ENCODE results near the gene VARS2. TPM values are rescaled to one million over a fixed set of nuclear protein-coding genes. Genes with fewer than 3 reads are reported as not detected.

The VARS2 gene
- total and polyA plus RNA-seq, 2 donors (not counting 3 experiments of a cell fraction or from before 2014, with no cell fraction given), result 17.8 to 34.3 TPM

DNA sequence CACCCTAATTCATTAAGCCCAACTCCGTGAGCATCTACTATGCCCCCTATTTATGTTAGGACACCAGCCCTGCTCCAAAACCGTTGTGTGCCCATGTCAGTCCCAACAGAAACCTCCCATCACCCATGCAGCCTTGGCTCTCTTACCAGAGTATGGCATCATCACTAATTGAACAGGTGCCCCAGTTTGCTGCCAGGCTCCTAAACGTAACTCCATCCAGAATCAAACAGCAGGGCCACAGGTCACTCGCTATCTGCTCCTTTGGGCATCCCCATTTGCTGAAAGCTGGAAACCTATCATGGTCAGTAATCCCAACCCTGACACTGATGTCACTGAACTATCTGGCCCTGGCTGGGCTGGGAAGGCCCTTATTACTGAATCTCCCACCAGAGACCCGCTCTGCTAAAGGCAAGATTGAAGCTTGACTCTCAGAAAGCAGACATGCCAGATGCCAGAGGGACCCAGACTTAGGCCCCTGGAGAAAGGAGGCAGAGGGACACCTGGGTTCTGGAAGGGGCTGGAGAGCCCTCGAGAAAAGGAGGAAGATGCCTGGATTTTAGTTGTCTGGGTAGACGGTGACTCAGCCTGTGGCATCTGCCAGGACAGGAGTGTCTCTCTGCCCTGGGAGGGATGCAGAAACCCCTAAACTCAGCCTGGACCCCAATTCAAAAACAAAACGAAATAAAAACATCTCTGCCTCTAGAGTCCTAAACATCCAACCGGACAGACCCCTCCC, 40.8 kb downstream of the VARS2 start:
- FAIRE-seq, result no peak
- intact Hi-C loops (cut with micrococcal nuclease) (no loop called here), dilution Hi-C loops (cut with MboI; ENCODE audit: extremely low pct_ligation_motif_present, low sequenced_read_pairs) (no loop called here)
- Histone ChIP-seq H3K27me3 (ENCODE audit: control insufficient read depth in 2 of 2, insufficient read depth in 2 of 2, low read length in 2 of 2) (peaks cover 47 to 49% of the 10 kb centered on the region in 2 experiments), H3K36me3 (ENCODE audit: control insufficient read depth in 2 of 2, extremely low read depth in 1 of 2, insufficient read depth in 2 of 2, low read length in 2 of 2) (no peaks in the 10 kb centered on the region), H3K27ac (ENCODE audit: insufficient read depth, low read depth, low read length) (no peak overlapping the region), H3K4me3 (replicated peaks in 1 of 3; ENCODE audit: insufficient read depth in 1 of 3, low read depth in 1 of 3, low read length in 3 of 3) (no peak overlapping the region), H3K79me2 (ENCODE audit: control insufficient read depth, insufficient read depth, low read length) (no peaks in the 10 kb centered on the region), H3K9ac (replicated peaks; ENCODE audit: extremely low read depth, insufficient read depth, low read length) (no peak overlapping the region), H3K9me3 (replicated peaks; ENCODE audit: control insufficient read depth, insufficient read depth, low read length) (no peaks in the 10 kb centered on the region), H3K9me1 (replicated peaks; ENCODE audit: control insufficient read depth, extremely low read depth, insufficient read depth, low read length) (no peaks in the 10 kb centered on the region), H2AFZ (ENCODE audit: low read depth, low read length) (peak overlapping the region; percentile 59), H3K4me1 (ENCODE audit: control insufficient read depth, extremely low read depth, insufficient read depth, low read length) (peaks cover 5% of the 10 kb centered on the region), H3K4me2 (ENCODE audit: insufficient read depth, low read length) (peak overlapping the region; percentile 72), H4K20me1 (replicated peaks; ENCODE audit: control insufficient read depth, extremely low read depth, insufficient read depth, low read length) (no peaks in the 10 kb centered on the region)
- POLR2A ChIA-PET, result no interaction called here
- CTCF ChIA-PET, result interaction anchor here (1.0 to 3.4 kb wide), 4 partner anchors 13 to 412 kb away, joined by 3 to 16 read pairs (median 6); no protein-coding TSS in a partner anchor
- TF ChIP-seq EZH2 (IDR thresholded peaks at IDR 0.05; ENCODE audit: borderline replicate concordance, low read depth, low read length, severe bottlenecking) (no peak), POLR2AphosphoS5 (IDR thresholded peaks at IDR 0.05; ENCODE audit: insufficient read depth, low read depth, low read length) (no peak), GATA2 (IDR thresholded peaks at IDR 0.05; ENCODE audit: insufficient read depth, insufficient read length, low read depth, low read length) (no peak), JUN (IDR thresholded peaks at IDR 0.05; ENCODE audit: borderline replicate concordance, insufficient read depth, insufficient read length, low read depth) (no peak), FOS (IDR thresholded peaks at IDR 0.05; ENCODE audit: borderline replicate concordance, insufficient read depth, low read length) (no peak), MYC (IDR thresholded peaks at IDR 0.05; ENCODE audit: low read depth, low read length) (no peak), POLR2A (IDR thresholded peaks at IDR 0.05; ENCODE audit: low read depth, low read length) (no peak)
- TF ChIP-seq, protein P1, sequence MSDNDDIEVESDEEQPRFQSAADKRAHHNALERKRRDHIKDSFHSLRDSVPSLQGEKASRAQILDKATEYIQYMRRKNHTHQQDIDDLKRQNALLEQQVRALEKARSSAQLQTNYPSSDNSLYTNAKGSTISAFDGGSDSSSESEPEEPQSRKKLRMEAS (IDR thresholded peaks at IDR 0.05; ENCODE audit: insufficient read depth, insufficient read length), result no peak
- TF ChIP-seq, protein P2, sequence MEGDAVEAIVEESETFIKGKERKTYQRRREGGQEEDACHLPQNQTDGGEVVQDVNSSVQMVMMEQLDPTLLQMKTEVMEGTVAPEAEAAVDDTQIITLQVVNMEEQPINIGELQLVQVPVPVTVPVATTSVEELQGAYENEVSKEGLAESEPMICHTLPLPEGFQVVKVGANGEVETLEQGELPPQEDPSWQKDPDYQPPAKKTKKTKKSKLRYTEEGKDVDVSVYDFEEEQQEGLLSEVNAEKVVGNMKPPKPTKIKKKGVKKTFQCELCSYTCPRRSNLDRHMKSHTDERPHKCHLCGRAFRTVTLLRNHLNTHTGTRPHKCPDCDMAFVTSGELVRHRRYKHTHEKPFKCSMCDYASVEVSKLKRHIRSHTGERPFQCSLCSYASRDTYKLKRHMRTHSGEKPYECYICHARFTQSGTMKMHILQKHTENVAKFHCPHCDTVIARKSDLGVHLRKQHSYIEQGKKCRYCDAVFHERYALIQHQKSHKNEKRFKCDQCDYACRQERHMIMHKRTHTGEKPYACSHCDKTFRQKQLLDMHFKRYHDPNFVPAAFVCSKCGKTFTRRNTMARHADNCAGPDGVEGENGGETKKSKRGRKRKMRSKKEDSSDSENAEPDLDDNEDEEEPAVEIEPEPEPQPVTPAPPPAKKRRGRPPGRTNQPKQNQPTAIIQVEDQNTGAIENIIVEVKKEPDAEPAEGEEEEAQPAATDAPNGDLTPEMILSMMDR (IDR thresholded peaks at IDR 0.05; ENCODE audit: extremely low read depth in 1 of 2, insufficient read depth in 1 of 2, low read depth in 1 of 2, low read length in 2 of 2), result no peak
- no TSS peak for BruUV-seq (replicated peaks)
- DNase-seq (ENCODE audit: low read depth, low spot score), result no peak
